ENCODE measurements around the gene DCAF4. TPM values are rescaled to one million over a fixed set of nuclear protein-coding genes. Genes with fewer than 3 reads are reported as not detected.

Gene DCAF4
- total RNA-seq, 1 donor from 2014 or later, result 21.1 TPM

DNA sequence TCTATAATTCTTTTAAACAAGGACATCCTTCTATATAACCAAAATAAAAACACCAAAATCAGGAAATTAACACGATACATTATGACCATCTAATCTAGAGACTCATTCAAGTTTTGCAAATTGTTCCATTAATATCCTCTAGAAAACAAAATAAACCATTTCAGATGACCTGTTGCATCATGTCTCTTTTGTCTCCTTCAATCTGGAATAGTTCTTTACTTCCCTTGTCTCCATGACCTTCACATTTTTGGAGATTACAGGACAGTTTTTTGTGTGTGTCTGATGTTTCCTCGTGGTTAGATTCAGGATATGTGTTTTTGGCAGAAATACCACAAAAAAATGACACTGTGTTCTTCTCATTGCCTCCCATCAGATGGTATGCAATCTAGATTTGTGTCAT, 12.5 kb upstream of the DCAF4 start:
- TF ChIP-seq, protein P1, sequence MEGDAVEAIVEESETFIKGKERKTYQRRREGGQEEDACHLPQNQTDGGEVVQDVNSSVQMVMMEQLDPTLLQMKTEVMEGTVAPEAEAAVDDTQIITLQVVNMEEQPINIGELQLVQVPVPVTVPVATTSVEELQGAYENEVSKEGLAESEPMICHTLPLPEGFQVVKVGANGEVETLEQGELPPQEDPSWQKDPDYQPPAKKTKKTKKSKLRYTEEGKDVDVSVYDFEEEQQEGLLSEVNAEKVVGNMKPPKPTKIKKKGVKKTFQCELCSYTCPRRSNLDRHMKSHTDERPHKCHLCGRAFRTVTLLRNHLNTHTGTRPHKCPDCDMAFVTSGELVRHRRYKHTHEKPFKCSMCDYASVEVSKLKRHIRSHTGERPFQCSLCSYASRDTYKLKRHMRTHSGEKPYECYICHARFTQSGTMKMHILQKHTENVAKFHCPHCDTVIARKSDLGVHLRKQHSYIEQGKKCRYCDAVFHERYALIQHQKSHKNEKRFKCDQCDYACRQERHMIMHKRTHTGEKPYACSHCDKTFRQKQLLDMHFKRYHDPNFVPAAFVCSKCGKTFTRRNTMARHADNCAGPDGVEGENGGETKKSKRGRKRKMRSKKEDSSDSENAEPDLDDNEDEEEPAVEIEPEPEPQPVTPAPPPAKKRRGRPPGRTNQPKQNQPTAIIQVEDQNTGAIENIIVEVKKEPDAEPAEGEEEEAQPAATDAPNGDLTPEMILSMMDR (IDR thresholded peaks at IDR 0.05), result no peak
- H3K27me3 ChIP-seq, result peaks cover 4% of the 10 kb centered on the region
- H3K4me1 ChIP-seq, result no peaks in the 10 kb centered on the region
- no peaks in the 10 kb centered on the region for H3K36me3 ChIP-seq
- no peak overlapping the region for H3K4me3 ChIP-seq
- no peaks in the 10 kb centered on the region for H3K9me3 ChIP-seq
- ATAC-seq, result no peak
- H3K27ac ChIP-seq, result no peak overlapping the region
- DNase-seq, result no peak
- intact Hi-C loops (cut with DNase I), result no loop called here

DNA sequence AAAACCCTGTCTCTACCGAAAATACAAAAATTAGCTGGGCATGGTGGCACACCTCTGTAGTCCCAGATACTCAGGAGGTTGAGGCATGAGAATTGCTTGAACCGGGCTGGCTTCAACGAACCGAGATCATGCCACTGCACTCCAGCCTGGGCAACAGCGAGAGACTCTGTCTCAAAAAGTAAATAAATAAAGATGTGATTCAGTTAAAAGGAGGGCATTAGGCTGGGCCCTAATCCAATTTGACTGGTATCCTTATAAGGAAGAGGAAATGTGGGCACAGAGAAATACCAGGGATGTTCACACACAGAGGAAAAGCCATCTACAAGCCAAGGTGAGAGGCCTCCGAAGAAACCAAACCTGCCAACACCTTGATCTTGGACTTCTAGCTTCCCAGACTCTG, 10.1 kb upstream of the DCAF4 start:
- Histone ChIP-seq H3K4me1 (no peaks in the 10 kb centered on the region), H3K9me3 (no peaks in the 10 kb centered on the region), H3K4me3 (no peak overlapping the region), H3K27ac (no peak overlapping the region), H3K27me3 (peaks cover 4% of the 10 kb centered on the region), H3K36me3 (no peaks in the 10 kb centered on the region)
- TF ChIP-seq, protein P1 (IDR thresholded peaks at IDR 0.05), result no peak
- no peak for DNase-seq
- ATAC-seq, result no peak
- intact Hi-C loops (cut with DNase I), result no loop called here

DNA sequence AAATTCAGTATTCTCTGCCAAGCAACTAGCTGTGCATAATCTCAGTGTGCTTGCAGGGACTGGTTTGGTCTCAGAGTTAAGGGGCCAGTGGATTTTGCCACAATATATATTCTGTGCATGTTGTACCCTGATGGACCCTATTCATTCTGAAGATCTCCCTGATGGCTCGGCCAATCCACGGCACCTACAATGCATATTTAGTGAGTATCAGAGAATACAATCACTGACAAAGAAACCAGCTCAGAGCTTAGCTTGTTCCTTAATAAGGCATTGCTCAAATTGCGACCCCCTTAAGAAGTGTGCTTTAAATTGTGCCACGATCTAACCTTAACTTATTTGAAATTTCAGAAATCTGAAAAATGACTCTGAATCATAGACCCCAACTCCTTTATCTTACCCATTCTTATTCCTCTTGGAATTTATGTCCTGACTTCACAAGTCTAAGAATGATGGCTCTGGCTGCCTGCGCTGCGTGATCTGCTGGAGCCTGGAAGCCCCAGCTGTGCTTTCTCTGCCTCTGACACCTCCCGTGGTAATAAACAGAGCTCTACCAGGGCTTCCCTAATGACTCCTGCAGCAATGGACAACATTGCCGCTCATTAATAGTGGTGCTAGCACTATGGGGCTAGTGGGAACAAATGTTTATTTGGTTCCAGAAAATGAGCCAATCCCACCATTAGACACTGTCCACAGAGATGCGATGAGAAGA, 9.0 kb upstream of the DCAF4 start:
- H3K27me3 ChIP-seq, result peaks cover 4% of the 10 kb centered on the region
- H3K4me3 ChIP-seq, result no peak overlapping the region
- DNase-seq (no peak), ATAC-seq (no peak)
- H3K4me1 ChIP-seq, result no peaks in the 10 kb centered on the region
- H3K9me3 ChIP-seq, result no peaks in the 10 kb centered on the region
- TF ChIP-seq, protein P1 (IDR thresholded peaks at IDR 0.05), result no peak
- H3K36me3 ChIP-seq, result no peaks in the 10 kb centered on the region
- intact Hi-C loops (cut with DNase I), result no loop called here
- H3K27ac ChIP-seq, result no peak overlapping the region

DNA sequence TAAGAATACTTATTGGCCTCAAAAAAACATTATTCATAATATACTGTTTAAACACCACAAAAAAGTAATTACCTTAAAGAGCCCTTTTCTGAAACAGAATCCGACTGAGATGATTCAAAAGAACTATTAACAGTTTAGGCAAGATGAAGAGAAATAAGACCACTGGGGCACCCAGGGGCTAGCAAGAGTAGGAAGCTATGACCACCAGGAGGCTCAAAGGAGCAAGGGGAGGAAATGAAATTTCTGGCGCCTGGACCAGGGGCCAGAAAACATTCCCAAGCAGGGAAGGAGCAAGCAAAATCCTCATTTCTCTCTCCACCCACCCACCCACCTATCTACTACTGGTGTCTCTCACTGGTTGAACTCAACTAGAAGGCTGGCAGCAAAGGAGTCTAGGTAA, 6.3 kb upstream of the DCAF4 start:
- ATAC-seq (no peak), DNase-seq (no peak)
- Histone ChIP-seq H3K4me1 (no peaks in the 10 kb centered on the region), H3K27ac (no peak overlapping the region), H3K4me3 (no peak overlapping the region), H3K9me3 (no peaks in the 10 kb centered on the region), H3K27me3 (peaks cover 4% of the 10 kb centered on the region), H3K36me3 (no peaks in the 10 kb centered on the region)
- intact Hi-C loops (cut with DNase I), result no loop called here
- TF ChIP-seq, protein P1 (IDR thresholded peaks at IDR 0.05), result no peak

DNA sequence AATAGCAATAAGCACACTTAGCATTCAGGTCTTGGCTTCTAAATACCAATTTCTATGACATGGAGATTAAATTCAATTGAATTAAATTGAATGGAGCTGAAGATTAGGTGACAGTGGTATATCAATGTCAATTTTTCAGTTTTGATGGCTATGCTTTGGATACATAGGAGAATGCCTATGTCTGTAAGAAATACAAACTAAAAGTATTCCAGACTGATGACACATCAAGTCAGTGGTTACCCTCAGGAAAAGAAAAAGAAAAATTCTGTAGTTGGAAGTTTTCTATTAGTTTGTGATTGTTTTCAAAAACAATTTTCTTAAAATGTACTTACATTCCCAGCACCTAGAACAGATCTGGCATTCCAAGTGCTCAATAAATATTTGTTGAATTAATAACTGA, 4.9 kb upstream of the DCAF4 start:
- TF ChIP-seq, protein P1 (IDR thresholded peaks at IDR 0.05), result no peak
- intact Hi-C loops (cut with DNase I), result no loop called here

DNA sequence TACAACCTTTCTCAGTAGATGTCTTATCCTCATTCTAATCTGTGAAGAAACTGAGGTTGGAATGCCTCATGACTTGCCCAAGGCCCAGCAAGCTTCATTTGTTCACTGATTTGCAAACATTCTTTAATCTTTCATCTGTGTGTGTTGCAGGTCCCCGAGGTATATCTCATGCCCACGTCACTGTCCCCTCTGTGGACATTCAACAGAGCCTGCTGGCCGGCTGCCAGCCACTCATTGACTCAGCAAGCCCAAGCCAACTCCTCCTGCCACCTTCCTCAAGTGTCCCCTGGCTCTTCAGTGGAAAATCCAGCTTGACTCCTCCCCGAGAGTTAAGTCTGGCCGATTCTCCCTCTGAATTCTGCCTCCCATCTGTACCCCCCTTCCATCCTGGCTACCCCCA, 1.9 kb upstream of the DCAF4 start:
- Histone ChIP-seq H3K36me3 (no peaks in the 10 kb centered on the region), H3K27me3 (no peaks in the 10 kb centered on the region), H3K4me3 (no peak overlapping the region), H3K4me1 (peaks cover 4% of the 10 kb centered on the region), H3K9me3 (no peaks in the 10 kb centered on the region), H3K27ac (no peak overlapping the region)
- ATAC-seq (no peak), DNase-seq (peak; percentile 79)
- intact Hi-C loops (cut with DNase I), result no loop called here
- TF ChIP-seq, protein P1 (IDR thresholded peaks at IDR 0.05), result no peak

More for the DNA sequence above, 4.9 kb upstream of the DCAF4 start:
- Histone ChIP-seq H3K36me3 (no peaks in the 10 kb centered on the region), H3K4me1 (no peaks in the 10 kb centered on the region), H3K27ac (no peak overlapping the region), H3K9me3 (no peaks in the 10 kb centered on the region), H3K4me3 (no peak overlapping the region), H3K27me3 (peaks cover 4% of the 10 kb centered on the region)
- ATAC-seq (no peak), DNase-seq (no peak)
